ENCODE measurements around the gene SMIM1. TPM values are rescaled to one million over a fixed set of nuclear protein-coding genes. Genes with fewer than 3 reads are reported as not detected.

The SMIM1 gene
- total and polyA plus RNA-seq, 9 of the 15 experiments (the other 6 are each of a cell fraction or from before 2014, with no cell fraction given), result 2.3 to 125 (median 24.3) TPM

DNA sequence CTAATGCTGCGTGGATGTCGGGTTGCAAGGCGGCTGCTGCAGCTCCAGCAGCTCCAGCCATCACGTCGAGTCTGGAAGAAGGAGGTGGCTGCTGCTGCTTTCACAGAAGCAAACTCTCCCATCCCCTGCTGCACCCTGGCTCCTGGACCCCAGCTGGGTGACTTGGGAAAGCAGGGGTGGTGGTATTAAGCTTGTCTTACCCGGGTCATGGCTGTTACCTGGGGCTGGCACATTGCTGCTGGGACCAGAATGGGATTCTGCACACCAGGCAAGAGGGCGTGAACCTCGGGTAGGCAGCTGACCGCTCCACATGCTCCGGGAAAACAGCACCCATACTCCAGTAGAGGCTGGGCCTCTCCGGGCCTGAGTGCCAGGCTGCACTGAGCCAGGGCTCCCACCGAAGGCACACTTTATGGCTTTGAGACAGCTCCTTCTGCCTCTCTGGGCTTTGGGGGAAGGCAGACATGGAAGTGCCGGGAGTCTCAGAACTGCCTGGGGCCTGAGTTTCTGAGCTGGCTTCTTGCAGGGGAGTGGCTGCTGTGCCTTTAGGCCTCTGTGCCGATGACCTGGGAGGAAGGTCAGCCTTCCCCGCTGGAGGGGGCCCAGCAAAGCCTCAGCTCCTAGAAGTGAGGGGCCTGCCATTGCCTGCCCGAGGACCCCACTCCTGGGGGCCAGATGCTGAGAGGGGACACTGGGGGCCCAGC lies 1.2 kb downstream of the SMIM1 start (continued):
- TF ChIP-seq ZBTB34 (CRISPR knock-in tag; IDR thresholded peaks at IDR 0.05) (no peak), ELF1 (tag; IDR thresholded peaks at IDR 0.05) (no peak), MXI1 (IDR thresholded peaks at IDR 0.05; ENCODE audit: low read depth, low read length) (peak; percentile 62; the same call in 1 of the 2 replicates), ZNF76 (CRISPR knock-in tag; IDR thresholded peaks at IDR 0.05; ENCODE audit: borderline replicate concordance) (no peak), RBM14 (IDR thresholded peaks at IDR 0.05; ENCODE audit: borderline replicate concordance, insufficient read depth, low read depth, low read length) (no peak), CHCHD3 (CRISPR knock-in tag; IDR thresholded peaks at IDR 0.05) (no peak), MAX (CRISPR knock-in tag; IDR thresholded peaks at IDR 0.05) (peak; percentile 31), ZNF583 (CRISPR knock-in tag; IDR thresholded peaks at IDR 0.05) (0 out of 2 replicates have a peak, but pooled peaks have one; percentile 43), POLR3G (IDR thresholded peaks at IDR 0.05; ENCODE audit: extremely low read depth, insufficient read length, insufficient replicate concordance) (no peak), NFE2L1 (tag; IDR thresholded peaks at IDR 0.05; ENCODE audit: borderline replicate concordance, low read depth) (no peak), GABPB2 (CRISPR knock-in tag; conservative IDR thresholded peaks at IDR 0.05) (no peak), ZNF133 (CRISPR knock-in tag; IDR thresholded peaks at IDR 0.05) (0 out of 2 replicates have a peak, but pooled peaks have one; percentile 70), NCOA1 (IDR thresholded peaks at IDR 0.05; ENCODE audit: low read depth) (no peak), PHF20 (IDR thresholded peaks at IDR 0.05; ENCODE audit: partially characterized antibody) (no peak), ZBTB17 (CRISPR knock-in tag; IDR thresholded peaks at IDR 0.05) (peak; percentile 3; the same call in 1 of the 2 replicates), CXXC5 (CRISPR knock-in tag; IDR thresholded peaks at IDR 0.05) (no peak), ZBED1 (IDR thresholded peaks at IDR 0.05) (0 out of 2 replicates have a peak, but pooled peaks have one; percentile 45), POLR2H (tag; IDR thresholded peaks at IDR 0.05; ENCODE audit: low read depth) (no peak), MTA2 (IDR thresholded peaks at IDR 0.05; ENCODE audit: low read depth) (no peak), DPF2 (IDR thresholded peaks at IDR 0.05) (no peak), SREBF2 (CRISPR knock-in tag; IDR thresholded peaks at IDR 0.05) (no peak)
- TF ChIP-seq, protein P1, sequence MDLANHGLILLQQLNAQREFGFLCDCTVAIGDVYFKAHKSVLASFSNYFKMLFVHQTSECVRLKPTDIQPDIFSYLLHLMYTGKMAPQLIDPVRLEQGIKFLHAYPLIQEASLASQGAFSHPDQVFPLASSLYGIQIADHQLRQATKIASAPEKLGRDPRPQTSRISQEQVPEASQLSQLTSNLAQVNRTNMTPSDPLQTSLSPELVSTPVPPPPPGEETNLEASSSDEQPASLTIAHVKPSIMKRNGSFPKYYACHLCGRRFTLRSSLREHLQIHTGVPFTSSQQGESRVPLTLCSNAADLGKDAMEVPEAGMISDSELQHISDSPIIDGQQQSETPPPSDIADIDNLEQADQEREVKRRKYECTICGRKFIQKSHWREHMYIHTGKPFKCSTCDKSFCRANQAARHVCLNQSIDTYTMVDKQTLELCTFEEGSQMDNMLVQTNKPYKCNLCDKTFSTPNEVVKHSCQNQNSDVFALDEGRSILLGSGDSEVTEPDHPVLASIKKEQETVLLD (IDR thresholded peaks at IDR 0.05), result no peak
- TF ChIP-seq, protein P2, sequence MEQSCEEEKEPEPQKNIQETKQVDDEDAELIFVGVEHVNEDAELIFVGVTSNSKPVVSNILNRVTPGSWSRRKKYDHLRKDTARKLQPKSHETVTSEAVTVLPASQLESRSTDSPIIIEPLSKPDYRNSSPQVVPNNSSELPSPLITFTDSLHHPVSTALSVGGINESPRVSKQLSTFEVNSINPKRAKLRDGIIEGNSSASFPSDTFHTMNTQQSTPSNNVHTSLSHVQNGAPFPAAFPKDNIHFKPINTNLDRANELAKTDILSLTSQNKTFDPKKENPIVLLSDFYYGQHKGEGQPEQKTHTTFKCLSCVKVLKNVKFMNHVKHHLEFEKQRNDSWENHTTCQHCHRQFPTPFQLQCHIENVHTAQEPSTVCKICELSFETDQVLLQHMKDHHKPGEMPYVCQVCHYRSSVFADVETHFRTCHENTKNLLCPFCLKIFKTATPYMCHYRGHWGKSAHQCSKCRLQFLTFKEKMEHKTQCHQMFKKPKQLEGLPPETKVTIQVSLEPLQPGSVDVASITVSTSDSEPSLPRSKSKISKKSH (CRISPR knock-in tag; IDR thresholded peaks at IDR 0.05), result no peak
- TF ChIP-seq, protein P3, sequence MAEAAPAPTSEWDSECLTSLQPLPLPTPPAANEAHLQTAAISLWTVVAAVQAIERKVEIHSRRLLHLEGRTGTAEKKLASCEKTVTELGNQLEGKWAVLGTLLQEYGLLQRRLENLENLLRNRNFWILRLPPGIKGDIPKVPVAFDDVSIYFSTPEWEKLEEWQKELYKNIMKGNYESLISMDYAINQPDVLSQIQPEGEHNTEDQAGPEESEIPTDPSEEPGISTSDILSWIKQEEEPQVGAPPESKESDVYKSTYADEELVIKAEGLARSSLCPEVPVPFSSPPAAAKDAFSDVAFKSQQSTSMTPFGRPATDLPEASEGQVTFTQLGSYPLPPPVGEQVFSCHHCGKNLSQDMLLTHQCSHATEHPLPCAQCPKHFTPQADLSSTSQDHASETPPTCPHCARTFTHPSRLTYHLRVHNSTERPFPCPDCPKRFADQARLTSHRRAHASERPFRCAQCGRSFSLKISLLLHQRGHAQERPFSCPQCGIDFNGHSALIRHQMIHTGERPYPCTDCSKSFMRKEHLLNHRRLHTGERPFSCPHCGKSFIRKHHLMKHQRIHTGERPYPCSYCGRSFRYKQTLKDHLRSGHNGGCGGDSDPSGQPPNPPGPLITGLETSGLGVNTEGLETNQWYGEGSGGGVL (CRISPR knock-in tag; IDR thresholded peaks at IDR 0.05), result no peak
